ENCODE results near the gene RNU1-1.
"Not testable (repeated sequence)": the region's sequence is repeated elsewhere in the genome, so short reads cannot be mapped to it uniquely, and the experiment has no call there.

- not testable (repeated sequence) for TF ChIP-seq EZH2 (IDR thresholded peaks at IDR 0.05; ENCODE audit: borderline replicate concordance, insufficient read depth, low read length, poor library complexity, severe bottlenecking); TAF1 (IDR thresholded peaks at IDR 0.05; ENCODE audit: low read depth); POLR2AphosphoS5 (IDR thresholded peaks at IDR 0.05); RAD21 (conservative IDR thresholded peaks at IDR 0.05)
- TF ChIP-seq, protein P1, sequence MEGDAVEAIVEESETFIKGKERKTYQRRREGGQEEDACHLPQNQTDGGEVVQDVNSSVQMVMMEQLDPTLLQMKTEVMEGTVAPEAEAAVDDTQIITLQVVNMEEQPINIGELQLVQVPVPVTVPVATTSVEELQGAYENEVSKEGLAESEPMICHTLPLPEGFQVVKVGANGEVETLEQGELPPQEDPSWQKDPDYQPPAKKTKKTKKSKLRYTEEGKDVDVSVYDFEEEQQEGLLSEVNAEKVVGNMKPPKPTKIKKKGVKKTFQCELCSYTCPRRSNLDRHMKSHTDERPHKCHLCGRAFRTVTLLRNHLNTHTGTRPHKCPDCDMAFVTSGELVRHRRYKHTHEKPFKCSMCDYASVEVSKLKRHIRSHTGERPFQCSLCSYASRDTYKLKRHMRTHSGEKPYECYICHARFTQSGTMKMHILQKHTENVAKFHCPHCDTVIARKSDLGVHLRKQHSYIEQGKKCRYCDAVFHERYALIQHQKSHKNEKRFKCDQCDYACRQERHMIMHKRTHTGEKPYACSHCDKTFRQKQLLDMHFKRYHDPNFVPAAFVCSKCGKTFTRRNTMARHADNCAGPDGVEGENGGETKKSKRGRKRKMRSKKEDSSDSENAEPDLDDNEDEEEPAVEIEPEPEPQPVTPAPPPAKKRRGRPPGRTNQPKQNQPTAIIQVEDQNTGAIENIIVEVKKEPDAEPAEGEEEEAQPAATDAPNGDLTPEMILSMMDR (IDR thresholded peaks at IDR 0.05; ENCODE audit: poor library complexity, severe bottlenecking), result not testable (repeated sequence)
- TF ChIP-seq, protein P2, sequence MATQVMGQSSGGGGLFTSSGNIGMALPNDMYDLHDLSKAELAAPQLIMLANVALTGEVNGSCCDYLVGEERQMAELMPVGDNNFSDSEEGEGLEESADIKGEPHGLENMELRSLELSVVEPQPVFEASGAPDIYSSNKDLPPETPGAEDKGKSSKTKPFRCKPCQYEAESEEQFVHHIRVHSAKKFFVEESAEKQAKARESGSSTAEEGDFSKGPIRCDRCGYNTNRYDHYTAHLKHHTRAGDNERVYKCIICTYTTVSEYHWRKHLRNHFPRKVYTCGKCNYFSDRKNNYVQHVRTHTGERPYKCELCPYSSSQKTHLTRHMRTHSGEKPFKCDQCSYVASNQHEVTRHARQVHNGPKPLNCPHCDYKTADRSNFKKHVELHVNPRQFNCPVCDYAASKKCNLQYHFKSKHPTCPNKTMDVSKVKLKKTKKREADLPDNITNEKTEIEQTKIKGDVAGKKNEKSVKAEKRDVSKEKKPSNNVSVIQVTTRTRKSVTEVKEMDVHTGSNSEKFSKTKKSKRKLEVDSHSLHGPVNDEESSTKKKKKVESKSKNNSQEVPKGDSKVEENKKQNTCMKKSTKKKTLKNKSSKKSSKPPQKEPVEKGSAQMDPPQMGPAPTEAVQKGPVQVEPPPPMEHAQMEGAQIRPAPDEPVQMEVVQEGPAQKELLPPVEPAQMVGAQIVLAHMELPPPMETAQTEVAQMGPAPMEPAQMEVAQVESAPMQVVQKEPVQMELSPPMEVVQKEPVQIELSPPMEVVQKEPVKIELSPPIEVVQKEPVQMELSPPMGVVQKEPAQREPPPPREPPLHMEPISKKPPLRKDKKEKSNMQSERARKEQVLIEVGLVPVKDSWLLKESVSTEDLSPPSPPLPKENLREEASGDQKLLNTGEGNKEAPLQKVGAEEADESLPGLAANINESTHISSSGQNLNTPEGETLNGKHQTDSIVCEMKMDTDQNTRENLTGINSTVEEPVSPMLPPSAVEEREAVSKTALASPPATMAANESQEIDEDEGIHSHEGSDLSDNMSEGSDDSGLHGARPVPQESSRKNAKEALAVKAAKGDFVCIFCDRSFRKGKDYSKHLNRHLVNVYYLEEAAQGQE (IDR thresholded peaks at IDR 0.05; ENCODE audit: borderline replicate concordance), result not testable (repeated sequence)
Measured at GRCh38 chr1:16512624-16513411, 1.3 kb downstream of the RNU1-1 start.

Data from neural cell (in vitro differentiated cells).